ENCODE measurements around the gene EFCAB14.

- TF ChIP-seq NRF1 (conservative IDR thresholded peaks at IDR 0.05; ENCODE audit: low read depth, low read length) = no peak
- TF ChIP-seq, protein P1, sequence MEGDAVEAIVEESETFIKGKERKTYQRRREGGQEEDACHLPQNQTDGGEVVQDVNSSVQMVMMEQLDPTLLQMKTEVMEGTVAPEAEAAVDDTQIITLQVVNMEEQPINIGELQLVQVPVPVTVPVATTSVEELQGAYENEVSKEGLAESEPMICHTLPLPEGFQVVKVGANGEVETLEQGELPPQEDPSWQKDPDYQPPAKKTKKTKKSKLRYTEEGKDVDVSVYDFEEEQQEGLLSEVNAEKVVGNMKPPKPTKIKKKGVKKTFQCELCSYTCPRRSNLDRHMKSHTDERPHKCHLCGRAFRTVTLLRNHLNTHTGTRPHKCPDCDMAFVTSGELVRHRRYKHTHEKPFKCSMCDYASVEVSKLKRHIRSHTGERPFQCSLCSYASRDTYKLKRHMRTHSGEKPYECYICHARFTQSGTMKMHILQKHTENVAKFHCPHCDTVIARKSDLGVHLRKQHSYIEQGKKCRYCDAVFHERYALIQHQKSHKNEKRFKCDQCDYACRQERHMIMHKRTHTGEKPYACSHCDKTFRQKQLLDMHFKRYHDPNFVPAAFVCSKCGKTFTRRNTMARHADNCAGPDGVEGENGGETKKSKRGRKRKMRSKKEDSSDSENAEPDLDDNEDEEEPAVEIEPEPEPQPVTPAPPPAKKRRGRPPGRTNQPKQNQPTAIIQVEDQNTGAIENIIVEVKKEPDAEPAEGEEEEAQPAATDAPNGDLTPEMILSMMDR (IDR thresholded peaks at IDR 0.05 in 2 of 3, conservative IDR thresholded peaks at IDR 0.05 in 1 of 3; ENCODE audit: control insufficient read depth in 2 of 3, extremely low read depth in 1 of 3, insufficient read depth in 1 of 3, low read depth in 3 of 3, low read length in 3 of 3) = no peak
- TF ChIP-seq NR2F1 (conservative IDR thresholded peaks at IDR 0.05) = no peak
- no peak for TF ChIP-seq POLR2A (IDR thresholded peaks at IDR 0.05; ENCODE audit: low read depth, low read length)
- TF ChIP-seq, protein P2, sequence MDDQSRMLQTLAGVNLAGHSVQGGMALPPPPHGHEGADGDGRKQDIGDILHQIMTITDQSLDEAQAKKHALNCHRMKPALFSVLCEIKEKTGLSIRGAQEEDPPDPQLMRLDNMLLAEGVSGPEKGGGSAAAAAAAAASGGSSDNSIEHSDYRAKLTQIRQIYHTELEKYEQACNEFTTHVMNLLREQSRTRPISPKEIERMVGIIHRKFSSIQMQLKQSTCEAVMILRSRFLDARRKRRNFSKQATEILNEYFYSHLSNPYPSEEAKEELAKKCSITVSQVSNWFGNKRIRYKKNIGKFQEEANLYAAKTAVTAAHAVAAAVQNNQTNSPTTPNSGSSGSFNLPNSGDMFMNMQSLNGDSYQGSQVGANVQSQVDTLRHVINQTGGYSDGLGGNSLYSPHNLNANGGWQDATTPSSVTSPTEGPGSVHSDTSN (IDR thresholded peaks at IDR 0.05; ENCODE audit: insufficient replicate concordance, low read depth, low read length) = no peak
- no peak for TF ChIP-seq SKIL (IDR thresholded peaks at IDR 0.05; ENCODE audit: low read depth, poor library complexity, severe bottlenecking)
- TF ChIP-seq EP300 (IDR thresholded peaks at IDR 0.05; ENCODE audit: borderline replicate concordance in 1 of 2, control insufficient read depth in 1 of 2, low read depth in 2 of 2, low read length in 2 of 2) = no peak
- no peak for TF ChIP-seq PKNOX1 (IDR thresholded peaks at IDR 0.05)
- TF ChIP-seq RELA (IDR thresholded peaks at IDR 0.05; ENCODE audit: borderline replicate concordance, partially characterized antibody) = no peak
- no peak for TF ChIP-seq MXI1 (IDR thresholded peaks at IDR 0.05; ENCODE audit: low read depth, low read length)
- no peak for TF ChIP-seq POLR2AphosphoS2 (IDR thresholded peaks at IDR 0.05; ENCODE audit: low read depth, low read length)
- TF ChIP-seq RAD21 (IDR thresholded peaks at IDR 0.05; ENCODE audit: insufficient read depth, low read depth, low read length) = no peak
- no peak for TF ChIP-seq SUZ12 (IDR thresholded peaks at IDR 0.05; ENCODE audit: unreplicated experiment)
Observed at GRCh38 chr1:46652321-46653100, 66.4 kb downstream of the EFCAB14 start.
